ENCODE results near the gene GPT2. TPM values are rescaled to one million over a fixed set of nuclear protein-coding genes. Genes with fewer than 3 reads are reported as not detected.
A peak's percentile ranks its signal among the peaks of the same experiment; 100 is the strongest.
"Not testable (repeated sequence)": the region's sequence is repeated elsewhere in the genome, so short reads cannot be mapped to it uniquely, and the experiment has no call there.

GPT2 gene
- total and polyA plus RNA-seq, 5 donors, result 4.0 to 6.8 (median 4.6) TPM

- no peaks in the 10 kb centered on the region for H3K4me1 ChIP-seq (ENCODE audit: control insufficient read depth, insufficient read depth, low read length)
- DNase-seq (no peak), ATAC-seq (no peak)
- no peaks in the 10 kb centered on the region for H3K27me3 ChIP-seq (ENCODE audit: control insufficient read depth, insufficient read depth)
- no peak overlapping the region for H3K27ac ChIP-seq (ENCODE audit: low read length)
- H3K9me3 ChIP-seq (ENCODE audit: control insufficient read depth, low read length), result no peaks in the 10 kb centered on the region
- intact Hi-C loops (cut with DNase I), result no loop called here
- H3K4me3 ChIP-seq (ENCODE audit: low read length), result no peak overlapping the region
- 94% methylated on average over 13 of the region's 13 CpGs for WGBS
Measured at GRCh38 chr16:46926470-46927225, 42.5 kb downstream of the GPT2 start.

- Histone ChIP-seq H3K27me3 (ENCODE audit: control insufficient read depth, insufficient read depth) (no peaks in the 10 kb centered on the region), H3K4me3 (ENCODE audit: low read length) (no peak overlapping the region), H3K9me3 (ENCODE audit: control insufficient read depth, low read length) (no peaks in the 10 kb centered on the region), H3K4me1 (ENCODE audit: control insufficient read depth, insufficient read depth, low read length) (no peaks in the 10 kb centered on the region), H3K27ac (ENCODE audit: low read length) (no peak overlapping the region)
- DNase-seq (no peak), ATAC-seq (no peak)
- WGBS, result 90% methylated on average over 8 of the region's 8 CpGs
- intact Hi-C loops (cut with DNase I), result no loop called here
Measured at GRCh38 chr16:46927273-46927672, 43.1 kb downstream of the GPT2 start.

GRCh38 chr16:46928811-46929210, 44.6 kb downstream of the GPT2 start:
- no peaks in the 10 kb centered on the region for H3K9me3 ChIP-seq (ENCODE audit: control insufficient read depth, low read length)
- intact Hi-C loops (cut with DNase I), result no loop called here
- no peaks in the 10 kb centered on the region for H3K4me1 ChIP-seq (ENCODE audit: control insufficient read depth, insufficient read depth, low read length)
- H3K27ac ChIP-seq (ENCODE audit: low read length), result no peak overlapping the region
- H3K27me3 ChIP-seq (ENCODE audit: control insufficient read depth, insufficient read depth), result no peaks in the 10 kb centered on the region
- WGBS, result 81% methylated on average over 15 of the region's 15 CpGs
- ATAC-seq, result no peak
- H3K4me3 ChIP-seq (ENCODE audit: low read length), result no peak overlapping the region
- DNase-seq, result no peak

- H3K9me3 ChIP-seq (ENCODE audit: control insufficient read depth, low read length), result no peaks in the 10 kb centered on the region
- H3K27me3 ChIP-seq (ENCODE audit: control insufficient read depth, insufficient read depth), result no peaks in the 10 kb centered on the region
- ATAC-seq, result peak; percentile 71 to 84
- 64% methylated on average over 43 of the region's 43 CpGs for WGBS
- no peak overlapping the region for H3K27ac ChIP-seq (ENCODE audit: low read length)
- intact Hi-C loops (cut with DNase I), result no loop called here
- no peak overlapping the region for H3K4me3 ChIP-seq (ENCODE audit: low read length)
- peak; percentile 59 to 81 (median 80) for DNase-seq
- H3K4me1 ChIP-seq (ENCODE audit: control insufficient read depth, insufficient read depth, low read length), result no peaks in the 10 kb centered on the region
Measured at GRCh38 chr16:46929378-46930332, 45.5 kb downstream of the GPT2 start.

- H3K9me3 ChIP-seq (ENCODE audit: control insufficient read depth, low read length), result no peaks in the 10 kb centered on the region
- H3K4me3 ChIP-seq (ENCODE audit: low read length), result no peak overlapping the region
- 84% methylated on average over 8 of the region's 8 CpGs for WGBS
- intact Hi-C loops (cut with DNase I), result no loop called here
- no peak overlapping the region for H3K27ac ChIP-seq (ENCODE audit: low read length)
- DNase-seq (no peak), ATAC-seq (no peak)
- H3K27me3 ChIP-seq (ENCODE audit: control insufficient read depth, insufficient read depth), result no peaks in the 10 kb centered on the region
- H3K4me1 ChIP-seq (ENCODE audit: control insufficient read depth, insufficient read depth, low read length), result no peaks in the 10 kb centered on the region
Measured at GRCh38 chr16:46930861-46931260, 46.7 kb downstream of the GPT2 start.

GRCh38 chr16:46932802-46933201, 48.6 kb downstream of the GPT2 start:
- intact Hi-C loops (cut with DNase I), result no loop called here
- WGBS, result 64% methylated on average over 7 of the region's 7 CpGs
- ATAC-seq, result no peak

GRCh38 chr16:46937536-46937935, 53.4 kb downstream of the GPT2 start:
- no peaks in the 10 kb centered on the region for H3K27me3 ChIP-seq (ENCODE audit: control insufficient read depth, insufficient read depth)
- no peaks in the 10 kb centered on the region for H3K4me1 ChIP-seq (ENCODE audit: control insufficient read depth, insufficient read depth, low read length)
- intact Hi-C loops (cut with DNase I), result no loop called here
- H3K9me3 ChIP-seq (ENCODE audit: control insufficient read depth, low read length), result no peaks in the 10 kb centered on the region
- ATAC-seq (no peak), DNase-seq (no peak)
- H3K4me3 ChIP-seq (ENCODE audit: low read length), result no peak overlapping the region
- no peak overlapping the region for H3K27ac ChIP-seq (ENCODE audit: low read length)

More at GRCh38 chr16:46932802-46933201, 48.6 kb downstream of the GPT2 start:
- Histone ChIP-seq H3K27me3 (ENCODE audit: control insufficient read depth, insufficient read depth) (no peaks in the 10 kb centered on the region), H3K4me3 (ENCODE audit: low read length) (no peak overlapping the region), H3K9me3 (ENCODE audit: control insufficient read depth, low read length) (no peaks in the 10 kb centered on the region), H3K27ac (ENCODE audit: low read length) (no peak overlapping the region), H3K4me1 (ENCODE audit: control insufficient read depth, insufficient read depth, low read length) (no peaks in the 10 kb centered on the region)
- no peak for DNase-seq

GRCh38 chr16:46944713-46945112, 60.6 kb downstream of the GPT2 start:
- not testable (repeated sequence) for H3K4me3 ChIP-seq (ENCODE audit: low read length); H3K4me1 ChIP-seq (ENCODE audit: control insufficient read depth, insufficient read depth, low read length); DNase-seq; H3K27ac ChIP-seq (ENCODE audit: low read length); ATAC-seq; H3K27me3 ChIP-seq (ENCODE audit: control insufficient read depth, insufficient read depth); H3K9me3 ChIP-seq (ENCODE audit: control insufficient read depth, low read length)
- intact Hi-C loops (cut with DNase I), result loop anchor here in 1 of 4 donors (10.0 kb wide), 1 partner anchor 1210 kb away; the partner anchor contains the start of gene ABCC12
- 93% methylated on average over 8 of the region's 8 CpGs for WGBS

- Histone ChIP-seq H3K27me3 (ENCODE audit: control insufficient read depth, insufficient read depth) (no peaks in the 10 kb centered on the region), H3K4me3 (ENCODE audit: low read length) (no peak overlapping the region), H3K4me1 (ENCODE audit: control insufficient read depth, insufficient read depth, low read length) (no peaks in the 10 kb centered on the region), H3K9me3 (ENCODE audit: control insufficient read depth, low read length) (no peaks in the 10 kb centered on the region), H3K27ac (ENCODE audit: low read length) (no peak overlapping the region)
- DNase-seq (no peak), ATAC-seq (peak in 1 of 2 donors; percentile 38)
- WGBS, result 91% methylated on average over 7 of the region's 7 CpGs
- intact Hi-C loops (cut with DNase I), result loop anchor here in 1 of 4 donors (10.0 kb wide), 1 partner anchor 1207 kb away; the partner anchor contains the start of gene ABCC12
Measured at GRCh38 chr16:46947900-46948547, 63.9 kb downstream of the GPT2 start.

- intact Hi-C loops (cut with DNase I), result loop anchor here in 1 of 4 donors (10.0 kb wide), 1 partner anchor 1206 kb away; the partner anchor contains the start of gene ABCC12
- Histone ChIP-seq H3K27ac (ENCODE audit: low read length) (no peak overlapping the region), H3K4me3 (ENCODE audit: low read length) (no peak overlapping the region), H3K27me3 (ENCODE audit: control insufficient read depth, insufficient read depth) (no peaks in the 10 kb centered on the region), H3K9me3 (ENCODE audit: control insufficient read depth, low read length) (no peaks in the 10 kb centered on the region), H3K4me1 (ENCODE audit: control insufficient read depth, insufficient read depth, low read length) (no peaks in the 10 kb centered on the region)
- no peak for ATAC-seq
- DNase-seq, result no peak
- 70% methylated on average over 4 of the region's 4 CpGs for WGBS
Measured at GRCh38 chr16:46948548-46949166, 64.5 kb downstream of the GPT2 start.

All from right cardiac atrium (tissue), 5 donors.